HG02571 (cell line): ENCODE results near the gene DISP3.
"Not testable (repeated sequence)": the region's sequence is repeated elsewhere in the genome, so short reads cannot be mapped to it uniquely, and the experiment has no call there.

ENCODE experiments used
- ATAC-seq: cut with Tn5 transposase; IDR thresholded peaks from one replicate; pipeline ENCODE4 v1.9.1; 2021; ENCODE audit warnings: mild to moderate bottlenecking, moderate library complexity; ENCODE audit not compliant: unreplicated experiment

Gene DISP3

GRCh38 chr1:11569551-11569950 lies 90.6 kb downstream of the DISP3 start:
- ATAC-seq: no peak

DNA sequence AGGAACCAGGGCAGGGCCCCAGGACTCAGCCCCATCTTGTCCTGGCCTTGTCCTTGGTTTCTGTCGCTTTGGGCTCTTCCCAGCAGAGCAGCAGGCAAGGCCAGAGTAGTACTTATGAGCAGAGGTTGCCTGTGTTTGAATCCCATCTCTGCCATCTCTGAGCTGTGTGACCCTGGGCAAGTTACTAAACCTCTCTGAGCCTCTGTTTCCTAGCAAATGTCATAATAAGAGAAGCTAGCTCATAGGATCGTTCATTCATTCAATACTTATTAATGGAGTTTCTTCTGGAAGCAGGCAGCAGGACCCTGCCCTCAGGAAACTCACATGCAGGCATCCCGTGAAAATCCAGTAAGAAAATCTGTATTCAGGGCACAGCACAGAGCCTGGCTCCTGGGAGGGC lies 91.0 kb downstream of the DISP3 start:
- ATAC-seq: no peak

DNA sequence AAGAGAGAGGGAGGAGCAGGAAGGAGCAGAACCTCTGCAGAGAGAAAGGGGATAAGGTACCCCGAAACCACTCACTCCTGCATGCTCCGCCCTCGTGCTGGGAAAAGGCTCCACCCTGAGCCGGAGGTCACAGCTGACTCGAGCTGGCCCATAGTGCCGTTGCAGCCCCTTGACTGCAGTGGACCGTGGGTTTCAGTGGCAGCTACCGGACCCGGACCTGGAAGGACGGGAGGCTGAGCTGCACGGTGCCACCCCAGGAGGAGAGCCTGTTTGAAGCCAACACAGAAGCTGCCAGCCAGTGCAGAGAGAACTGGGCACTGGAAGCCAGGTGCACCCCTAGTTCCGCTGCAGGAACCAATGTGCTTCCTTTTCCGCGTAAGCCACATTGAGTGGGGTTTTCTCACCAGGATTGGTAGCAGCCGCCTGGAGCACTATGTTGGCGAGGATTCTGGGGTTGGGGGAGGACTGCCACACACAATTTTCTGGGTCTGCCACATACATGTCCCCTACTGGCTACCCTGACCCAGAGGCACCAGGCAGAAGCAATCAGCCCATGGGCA lies 91.9 kb downstream of the DISP3 start:
- no peak for ATAC-seq

GRCh38 chr1:11571906-11572616 lies 93.1 kb downstream of the DISP3 start:
- ATAC-seq: no peak

- ATAC-seq: no peak
These were observed 94.2 kb downstream of the DISP3 start for GRCh38 chr1:11573116-11573692.

GRCh38 chr1:11575553-11575952 lies 96.6 kb downstream of the DISP3 start:
- no peak for ATAC-seq

DNA sequence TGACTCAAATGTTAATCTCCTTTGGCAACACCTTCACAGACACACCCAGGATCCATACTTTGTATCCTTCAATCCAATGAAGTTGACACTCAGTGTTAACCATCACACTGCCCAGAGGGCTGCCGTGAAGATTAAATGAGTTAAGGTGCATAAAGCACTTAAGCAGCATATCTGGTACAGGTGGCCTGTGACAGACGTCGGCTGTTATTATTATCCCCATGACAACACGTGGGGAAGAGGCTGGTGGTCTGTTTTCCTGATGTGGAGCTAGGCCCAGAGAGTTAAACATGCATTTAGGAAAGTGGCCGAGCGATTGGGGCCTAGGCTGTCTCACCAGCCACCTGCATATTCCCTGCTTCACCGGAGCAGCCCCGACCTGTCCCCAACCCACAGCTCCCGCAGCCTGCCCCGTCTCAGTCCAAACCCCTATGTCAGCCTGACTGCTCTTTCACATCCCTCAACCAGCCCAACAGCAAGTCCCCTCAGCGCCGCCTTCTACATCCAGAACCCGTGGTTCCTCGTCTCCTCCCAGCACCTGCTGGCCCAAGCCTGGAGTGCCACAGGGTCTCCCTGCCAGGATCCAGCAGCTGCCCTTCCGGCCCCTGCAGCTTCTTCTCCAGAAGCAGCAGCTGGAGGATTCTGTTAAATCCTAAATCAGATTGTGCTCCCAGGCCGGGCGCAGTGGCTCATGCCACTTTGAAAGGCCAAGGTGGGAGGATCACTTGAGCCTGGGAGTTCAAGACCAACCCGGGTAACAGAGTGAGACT lies 97.3 kb downstream of the DISP3 start:
- no peak for ATAC-seq

- no peak for ATAC-seq
These were observed 99.0 kb downstream of the DISP3 start for GRCh38 chr1:11578004-11578403.

- no peak for ATAC-seq
These were observed 100.6 kb downstream of the DISP3 start for GRCh38 chr1:11579506-11579905.

- not testable (repeated sequence) for ATAC-seq
These were observed 101.1 kb downstream of the DISP3 start for GRCh38 chr1:11580049-11580448.

GRCh38 chr1:11581445-11581991 lies 102.6 kb downstream of the DISP3 start:
- ATAC-seq: no peak

DNA sequence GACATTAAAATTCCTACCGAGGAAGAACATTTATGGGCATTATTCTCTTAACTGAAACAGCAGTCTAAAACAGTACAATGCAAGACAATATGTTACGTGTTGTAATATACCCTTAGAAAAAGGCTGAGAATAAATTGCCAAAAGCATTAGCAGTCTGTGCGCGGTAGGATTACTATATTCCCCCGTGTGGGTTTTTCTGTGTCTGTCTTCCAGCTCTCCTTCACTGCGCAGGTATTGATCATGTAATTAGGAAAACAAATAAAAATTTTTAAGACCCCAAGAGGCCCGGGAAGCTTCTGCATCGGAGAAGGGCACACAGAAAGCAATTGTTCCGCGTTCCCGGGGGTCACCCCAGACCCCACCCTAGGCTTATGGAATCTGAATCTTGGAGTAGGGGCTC lies 106.4 kb downstream of the DISP3 start:
- no peak for ATAC-seq
